NCI-H2107 (cell line): Measurements from ENCODE around the gene ACTRT2.

Source experiments
- DNase-seq: peaks from one replicate; lab custom pipeline; 2025; lab: John Stamatoyannopoulos, UW

ACTRT2 gene

GRCh38 chr1:2983706-2984398 lies 37.4 kb upstream of the ACTRT2 start:
- no peak for DNase-seq

GRCh38 chr1:2984399-2985061 lies 36.7 kb upstream of the ACTRT2 start:
- no peak for DNase-seq

GRCh38 chr1:2985067-2985561 lies 36.2 kb upstream of the ACTRT2 start:
- DNase-seq = no peak

GRCh38 chr1:2985694-2986548 lies 35.3 kb upstream of the ACTRT2 start:
- no peak for DNase-seq

- DNase-seq = no peak
These were observed 34.5 kb upstream of the ACTRT2 start for GRCh38 chr1:2986549-2987305.

GRCh38 chr1:2987773-2988172 lies 33.5 kb upstream of the ACTRT2 start:
- no peak for DNase-seq

- DNase-seq = no peak
These were observed 33.0 kb upstream of the ACTRT2 start for GRCh38 chr1:2988256-2988655.

- no peak for DNase-seq
These were observed 32.1 kb upstream of the ACTRT2 start for GRCh38 chr1:2989185-2989584.

- DNase-seq = no peak
These were observed 31.3 kb upstream of the ACTRT2 start for GRCh38 chr1:2989976-2990375.

GRCh38 chr1:2990376-2991115 lies 30.7 kb upstream of the ACTRT2 start:
- no peak for DNase-seq

- no peak for DNase-seq
These were observed 29.3 kb upstream of the ACTRT2 start for GRCh38 chr1:2991753-2992495.

GRCh38 chr1:2998503-2999100 lies 22.7 kb upstream of the ACTRT2 start:
- no peak for DNase-seq

GRCh38 chr1:2999138-2999537 lies 22.1 kb upstream of the ACTRT2 start:
- no peak for DNase-seq

GRCh38 chr1:2999571-2999970 lies 21.7 kb upstream of the ACTRT2 start:
- DNase-seq = no peak

- DNase-seq = no peak
These were observed 21.1 kb upstream of the ACTRT2 start for GRCh38 chr1:3000214-3000613.

- DNase-seq = no peak
These were observed 20.4 kb upstream of the ACTRT2 start for GRCh38 chr1:3000671-3001470.

- DNase-seq = no peak
These were observed 19.6 kb upstream of the ACTRT2 start for GRCh38 chr1:3001471-3002348.

GRCh38 chr1:3002349-3003038 lies 18.8 kb upstream of the ACTRT2 start:
- DNase-seq = no peak
